ENCODE results near the gene SLC25A4. TPM values are rescaled to one million over a fixed set of nuclear protein-coding genes. Genes with fewer than 3 reads are reported as not detected.
"Not testable (repeated sequence)": the region's sequence is repeated elsewhere in the genome, so short reads cannot be mapped to it uniquely, and the experiment has no call there.

Gene SLC25A4
- total RNA-seq, 2 donors from 2014 or later: 19.5 to 22.0 TPM

DNA sequence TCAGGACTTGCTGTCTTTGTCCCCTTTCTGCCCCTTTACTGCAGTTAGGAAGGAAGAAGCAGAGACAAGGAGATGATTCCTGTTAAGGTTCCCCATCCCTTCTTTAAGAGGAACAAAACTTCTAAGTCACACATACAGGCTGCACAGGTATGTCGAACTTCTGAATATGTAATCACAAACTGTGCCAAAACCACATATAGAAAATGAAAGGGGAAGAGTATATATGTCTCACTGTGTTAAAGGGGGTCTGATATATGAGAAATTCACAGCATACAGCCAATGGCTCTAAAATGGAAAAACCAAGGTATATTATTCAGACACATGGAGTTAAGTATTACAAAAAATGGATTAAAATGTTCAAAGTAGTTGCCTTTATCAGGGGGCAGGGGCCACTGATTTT is 49.0 kb downstream of the SLC25A4 start:
- Histone ChIP-seq H3K9me3 (ENCODE audit: control insufficient read depth, low read length) (no peaks in the 10 kb centered on the region), H3K9ac (ENCODE audit: extremely low read depth, low read length, poor library complexity, severe bottlenecking) (no peak overlapping the region), H3K36me3 (ENCODE audit: control insufficient read depth, insufficient read depth, low read length) (peaks cover 12% of the 10 kb centered on the region), H3K27ac (ENCODE audit: low read depth, low read length) (no peak overlapping the region), H3K4me1 (ENCODE audit: control insufficient read depth, insufficient read depth, low read length) (no peaks in the 10 kb centered on the region), H3K27me3 (ENCODE audit: control insufficient read depth, insufficient read depth, low read length, poor library complexity, severe bottlenecking) (no peaks in the 10 kb centered on the region), H3K4me3 (ENCODE audit: low read length) (no peak overlapping the region)
- peaks cover 5% of the 10 kb centered on the region for H3K4me1 Mint-ChIP-seq
- no peak overlapping the region for H3K27ac Mint-ChIP-seq
- peaks cover 25% of the 10 kb centered on the region for H3K36me3 Mint-ChIP-seq (ENCODE audit: low read depth)
- DNase-seq: no peak
- no peaks in the 10 kb centered on the region for H3K9me3 Mint-ChIP-seq
- no peak overlapping the region for H3K4me3 Mint-ChIP-seq
- H3K27me3 Mint-ChIP-seq (ENCODE audit: insufficient read depth): no peaks in the 10 kb centered on the region
- TF ChIP-seq, protein P1, sequence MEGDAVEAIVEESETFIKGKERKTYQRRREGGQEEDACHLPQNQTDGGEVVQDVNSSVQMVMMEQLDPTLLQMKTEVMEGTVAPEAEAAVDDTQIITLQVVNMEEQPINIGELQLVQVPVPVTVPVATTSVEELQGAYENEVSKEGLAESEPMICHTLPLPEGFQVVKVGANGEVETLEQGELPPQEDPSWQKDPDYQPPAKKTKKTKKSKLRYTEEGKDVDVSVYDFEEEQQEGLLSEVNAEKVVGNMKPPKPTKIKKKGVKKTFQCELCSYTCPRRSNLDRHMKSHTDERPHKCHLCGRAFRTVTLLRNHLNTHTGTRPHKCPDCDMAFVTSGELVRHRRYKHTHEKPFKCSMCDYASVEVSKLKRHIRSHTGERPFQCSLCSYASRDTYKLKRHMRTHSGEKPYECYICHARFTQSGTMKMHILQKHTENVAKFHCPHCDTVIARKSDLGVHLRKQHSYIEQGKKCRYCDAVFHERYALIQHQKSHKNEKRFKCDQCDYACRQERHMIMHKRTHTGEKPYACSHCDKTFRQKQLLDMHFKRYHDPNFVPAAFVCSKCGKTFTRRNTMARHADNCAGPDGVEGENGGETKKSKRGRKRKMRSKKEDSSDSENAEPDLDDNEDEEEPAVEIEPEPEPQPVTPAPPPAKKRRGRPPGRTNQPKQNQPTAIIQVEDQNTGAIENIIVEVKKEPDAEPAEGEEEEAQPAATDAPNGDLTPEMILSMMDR (conservative IDR thresholded peaks at IDR 0.05): no peak
- 100% methylated on average over 1 of the region's 1 CpG for WGBS, 2 experiments (ENCODE audit: insufficient coverage in 1 of 2, insufficient read length in 1 of 2)

DNA sequence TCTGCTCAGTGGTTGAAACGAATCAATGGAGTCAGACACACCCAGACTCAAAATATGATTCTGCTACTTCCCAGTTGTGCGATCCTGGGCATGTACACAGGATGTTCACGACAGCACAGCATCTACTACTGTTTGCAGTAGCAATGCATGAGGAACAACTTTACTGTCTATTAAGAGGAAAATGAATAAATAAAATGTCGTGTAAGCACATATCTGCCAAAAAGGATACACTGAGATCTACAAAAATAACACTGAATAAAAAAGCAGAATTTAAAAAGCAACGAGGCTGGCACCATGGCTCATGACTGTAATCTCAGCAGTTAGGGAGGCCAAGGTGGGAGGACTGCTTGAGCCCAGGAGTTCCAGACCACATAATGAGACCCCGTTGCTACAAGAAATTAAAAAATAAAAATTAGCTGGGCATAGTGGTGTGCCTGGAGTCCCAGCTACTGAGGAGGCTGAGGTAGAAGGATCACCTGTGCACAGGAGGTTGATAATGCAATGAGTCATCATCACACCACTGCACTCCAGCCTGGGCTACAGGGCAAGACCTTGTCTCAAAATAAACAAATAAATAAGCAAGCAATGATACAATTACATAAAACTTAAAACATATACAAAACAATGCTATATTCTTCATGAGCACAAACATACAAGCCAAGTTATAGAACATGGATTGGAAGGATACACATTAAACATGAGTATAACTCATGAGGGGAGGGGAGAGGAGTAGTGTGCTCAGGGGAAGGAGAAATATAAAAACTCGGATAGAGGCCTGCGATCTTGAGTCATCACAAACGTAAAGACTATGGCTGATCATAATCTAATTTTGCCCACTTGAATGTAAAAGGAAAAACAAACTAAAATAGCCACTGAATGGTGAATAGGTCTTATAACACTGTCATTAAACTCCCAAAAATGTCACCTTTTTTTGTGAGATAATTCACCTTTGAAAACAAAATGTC is 52.1 kb downstream of the SLC25A4 start:
- Histone ChIP-seq H3K9me3 (ENCODE audit: control insufficient read depth, low read length) (no peaks in the 10 kb centered on the region), H3K4me1 (ENCODE audit: control insufficient read depth, insufficient read depth, low read length) (no peaks in the 10 kb centered on the region), H3K27ac (ENCODE audit: low read depth, low read length) (no peak overlapping the region), H3K9ac (ENCODE audit: extremely low read depth, low read length, poor library complexity, severe bottlenecking) (no peak overlapping the region), H3K4me3 (ENCODE audit: low read length) (no peak overlapping the region), H3K36me3 (ENCODE audit: control insufficient read depth, insufficient read depth, low read length) (peaks cover 9% of the 10 kb centered on the region), H3K27me3 (ENCODE audit: control insufficient read depth, insufficient read depth, low read length, poor library complexity, severe bottlenecking) (no peaks in the 10 kb centered on the region)
- H3K27ac Mint-ChIP-seq: no peak overlapping the region
- TF ChIP-seq, protein P1 (conservative IDR thresholded peaks at IDR 0.05): no peak
- no peak overlapping the region for H3K4me3 Mint-ChIP-seq
- H3K4me1 Mint-ChIP-seq: peaks cover 5% of the 10 kb centered on the region
- no peak for DNase-seq
- no peaks in the 10 kb centered on the region for H3K27me3 Mint-ChIP-seq (ENCODE audit: insufficient read depth)
- 93 to 100% methylated on average over 4 to 9 of the region's 9 CpGs for WGBS, 2 experiments (ENCODE audit: insufficient coverage in 1 of 2, insufficient read length in 1 of 2)
- peaks cover 19% of the 10 kb centered on the region for H3K36me3 Mint-ChIP-seq (ENCODE audit: low read depth)
- no peaks in the 10 kb centered on the region for H3K9me3 Mint-ChIP-seq

DNA sequence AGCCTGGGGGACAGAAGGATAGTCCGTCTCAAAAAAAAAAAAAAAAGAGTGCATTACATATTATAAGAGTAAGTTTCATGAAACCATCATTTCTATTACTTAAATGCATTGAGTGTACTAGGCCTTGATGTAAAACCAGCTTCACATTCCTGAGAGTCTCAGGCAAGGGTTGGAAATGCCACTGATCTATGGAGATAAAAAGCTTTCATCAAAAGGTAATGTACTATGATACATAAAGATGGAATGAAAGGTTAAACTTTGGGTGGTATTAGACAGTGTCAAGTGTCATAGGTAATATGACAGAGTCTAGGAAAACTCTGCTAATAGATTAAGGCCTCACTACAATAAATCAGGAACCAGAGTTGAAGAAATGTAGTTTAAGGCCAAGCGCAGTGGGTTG is 53.4 kb downstream of the SLC25A4 start:
- Histone ChIP-seq H3K36me3 (ENCODE audit: control insufficient read depth, insufficient read depth, low read length) (no peaks in the 10 kb centered on the region), H3K4me3 (ENCODE audit: low read length) (no peak overlapping the region), H3K27ac (ENCODE audit: low read depth, low read length) (no peak overlapping the region), H3K9ac (ENCODE audit: extremely low read depth, low read length, poor library complexity, severe bottlenecking) (no peak overlapping the region), H3K4me1 (ENCODE audit: control insufficient read depth, insufficient read depth, low read length) (no peaks in the 10 kb centered on the region), H3K27me3 (ENCODE audit: control insufficient read depth, insufficient read depth, low read length, poor library complexity, severe bottlenecking) (no peaks in the 10 kb centered on the region), H3K9me3 (ENCODE audit: control insufficient read depth, low read length) (no peaks in the 10 kb centered on the region)
- TF ChIP-seq, protein P1 (conservative IDR thresholded peaks at IDR 0.05): no peak
- 92 to 100% methylated on average over 1 of the region's 2 CpGs for WGBS, 2 experiments (ENCODE audit: insufficient coverage in 1 of 2, insufficient read length in 1 of 2)
- peaks cover 10% of the 10 kb centered on the region for H3K36me3 Mint-ChIP-seq (ENCODE audit: low read depth)
- peaks cover 7% of the 10 kb centered on the region for H3K4me1 Mint-ChIP-seq
- no peak for DNase-seq
- no peak overlapping the region for H3K27ac Mint-ChIP-seq
- H3K9me3 Mint-ChIP-seq: no peaks in the 10 kb centered on the region
- H3K27me3 Mint-ChIP-seq (ENCODE audit: insufficient read depth): no peaks in the 10 kb centered on the region
- H3K4me3 Mint-ChIP-seq: no peak overlapping the region

DNA sequence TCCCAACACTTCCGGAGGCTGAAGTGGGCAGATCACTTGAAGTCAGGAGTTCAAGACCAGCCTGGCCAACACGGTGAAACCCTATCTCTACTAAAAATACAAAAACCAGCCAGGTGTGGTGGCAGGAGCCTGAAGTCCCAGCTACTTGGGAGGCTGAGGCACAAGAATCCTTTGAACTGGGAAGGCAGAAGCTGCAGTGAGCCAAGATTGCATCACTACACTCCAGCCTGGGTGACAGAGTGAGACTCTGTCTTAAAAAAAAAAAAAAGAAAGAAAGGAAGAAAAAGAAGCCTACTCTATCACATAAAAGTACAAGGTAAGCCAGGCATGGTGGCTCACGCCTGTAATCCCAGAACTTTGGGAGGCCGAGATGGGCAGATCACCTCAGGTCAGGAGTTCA is 55.1 kb downstream of the SLC25A4 start:
- H3K27ac ChIP-seq (ENCODE audit: low read depth, low read length); DNase-seq; H3K36me3 ChIP-seq (ENCODE audit: control insufficient read depth, insufficient read depth, low read length); H3K4me3 Mint-ChIP-seq; H3K27me3 Mint-ChIP-seq (ENCODE audit: insufficient read depth); H3K27me3 ChIP-seq (ENCODE audit: control insufficient read depth, insufficient read depth, low read length, poor library complexity, severe bottlenecking); H3K9me3 ChIP-seq (ENCODE audit: control insufficient read depth, low read length); H3K27ac Mint-ChIP-seq; H3K9ac ChIP-seq (ENCODE audit: extremely low read depth, low read length, poor library complexity, severe bottlenecking); H3K4me1 ChIP-seq (ENCODE audit: control insufficient read depth, insufficient read depth, low read length); H3K4me3 ChIP-seq (ENCODE audit: low read length); H3K9me3 Mint-ChIP-seq: not testable (repeated sequence)
- peaks cover 10% of the 10 kb centered on the region for H3K36me3 Mint-ChIP-seq (ENCODE audit: low read depth)
- H3K4me1 Mint-ChIP-seq: peaks cover 16% of the 10 kb centered on the region
- WGBS, 2 experiments (ENCODE audit: insufficient coverage in 1 of 2, insufficient read length in 1 of 2): 76 to 90% methylated on average over 2 to 4 of the region's 4 CpGs
